Astrocyte (in vitro differentiated cells and primary cell): Measurements from ENCODE around the gene CHST11. TPM values are rescaled to one million over a fixed set of nuclear protein-coding genes. Genes with fewer than 3 reads are reported as not detected.
A peak's percentile ranks its signal among the peaks of the same experiment; 100 is the strongest.

Experiments used
- DNase-seq: peaks from one replicate; pipeline ENCODE4 v3.0.0-alpha.2; 2010; ENCODE audit warnings: low read depth
- FAIRE-seq: peaks from 2 replicates; lab custom pipeline; 2011; peaks lifted over from hg19 to GRCh38; lab: Jason Lieb, UNC
- H2AFZ ChIP-seq: 2 replicates; pipeline ENCODE4 v1.6.0; 2012; ENCODE audit warnings: low read depth, low read length, inconsistent platforms
- H3K27ac ChIP-seq: 2 replicates; pipeline ENCODE4 v1.5.1; 2011; ENCODE audit warnings: low read depth, low read length, inconsistent platforms
- H3K27me3 ChIP-seq: 2 replicates; pipeline ENCODE4 v1.6.0; 2011; ENCODE audit warnings: low read length, inconsistent platforms; ENCODE audit not compliant: insufficient read depth
- H3K36me3 ChIP-seq: 2 replicates; pipeline ENCODE4 v1.5.1; 2011; ENCODE audit warnings: low read length, inconsistent platforms; ENCODE audit not compliant: insufficient read depth
- H3K4me1 ChIP-seq: 2 replicates; pipeline ENCODE4 v1.5.1; 2011; ENCODE audit warnings: low read length, inconsistent platforms; ENCODE audit not compliant: insufficient read depth
- H3K4me2 ChIP-seq: 2 replicates; pipeline ENCODE4 v1.6.0; 2012; ENCODE audit warnings: low read length, inconsistent platforms
- H3K4me3 ChIP-seq: 2 replicates; pipeline ENCODE4 v1.5.1; 2011; ENCODE audit warnings: low read depth, mild to moderate bottlenecking, low read length, inconsistent platforms; ENCODE audit not compliant: insufficient read depth
- H3K79me2 ChIP-seq: 2 replicates; pipeline ENCODE4 v1.6.0; 2012; ENCODE audit warnings: mild to moderate bottlenecking, low read length, inconsistent platforms; ENCODE audit not compliant: insufficient read depth
- H3K9ac ChIP-seq: 2 replicates; pipeline ENCODE4 v1.6.0; 2012; ENCODE audit warnings: mild to moderate bottlenecking, low read length, inconsistent platforms
- H3K9me3 ChIP-seq: 2 replicates; pipeline ENCODE4 v1.5.1; 2012; ENCODE audit warnings: low read depth, mild to moderate bottlenecking, low read length, inconsistent platforms; ENCODE audit not compliant: insufficient read depth
- H4K20me1 ChIP-seq: 2 replicates; pipeline ENCODE4 v1.6.0; 2012; ENCODE audit warnings: low read length, inconsistent platforms; ENCODE audit not compliant: insufficient read depth
- H3K27ac Mint-ChIP-seq: one replicate; pipeline ENCODE4 v1.8.0; 2021; ENCODE audit warnings: mild to moderate bottlenecking, mixed read lengths; ENCODE audit not compliant: unreplicated experiment
- H3K27me3 Mint-ChIP-seq: one replicate; pipeline ENCODE4 v1.8.0; 2021; ENCODE audit warnings: low read depth, mixed read lengths; ENCODE audit not compliant: unreplicated experiment
- H3K36me3 Mint-ChIP-seq: one replicate; pipeline ENCODE4 v1.8.0; 2021; ENCODE audit warnings: low read depth, mixed read lengths; ENCODE audit not compliant: unreplicated experiment
- H3K4me1 Mint-ChIP-seq: one replicate; pipeline ENCODE4 v1.8.0; 2021; ENCODE audit warnings: low read depth, mixed read lengths; ENCODE audit not compliant: unreplicated experiment
- H3K4me3 Mint-ChIP-seq: one replicate; pipeline ENCODE4 v1.8.0; 2021; ENCODE audit warnings: mild to moderate bottlenecking, moderate library complexity, mixed read lengths; ENCODE audit not compliant: unreplicated experiment
- H3K9me3 Mint-ChIP-seq: one replicate; pipeline ENCODE4 v1.8.0; 2021; ENCODE audit warnings: mild to moderate bottlenecking, mixed read lengths; ENCODE audit not compliant: unreplicated experiment
- CTCF ChIP-seq: IDR thresholded peaks from 2 replicates; pipeline ENCODE4 v1.5.1; 2011; ENCODE audit warnings: low read depth, mild to moderate bottlenecking, inconsistent platforms, low read length, moderate library complexity; ENCODE audit not compliant: insufficient read depth
- EZH2 ChIP-seq: IDR thresholded peaks from 2 replicates; pipeline ENCODE4 v1.6.1; 2012; ENCODE audit warnings: mild to moderate bottlenecking, low read length, inconsistent platforms; ENCODE audit not compliant: insufficient read depth
- total RNA-seq: library from RNA; stranded (reverse); gene quantifications from 2 replicates; pipeline ENCODE4 v1.2.1, GENCODE V29; 2021

CHST11 gene
- total RNA-seq, 1 donor from 2014 or later = 30.2 TPM

GRCh38 chr12:104668274-104668718, 211.5 kb downstream of the CHST11 start:
- no peak overlapping the region for H3K4me3 ChIP-seq
- Mint-ChIP-seq H3K9me3 (no peaks in the 10 kb centered on the region), H3K27me3 (no peaks in the 10 kb centered on the region), H3K27ac (no peak overlapping the region), H3K36me3 (peaks cover 2% of the 10 kb centered on the region), H3K4me1 (peaks cover 39% of the 10 kb centered on the region), H3K4me3 (no peak overlapping the region)
- peaks cover 70% of the 10 kb centered on the region for H4K20me1 ChIP-seq
- no peak for TF ChIP-seq CTCF
- no peak for TF ChIP-seq EZH2
- FAIRE-seq (no peak), DNase-seq (peak; percentile 57)
- no peak overlapping the region for H3K4me2 ChIP-seq
- H2AFZ ChIP-seq = no peak overlapping the region
- no peaks in the 10 kb centered on the region for H3K36me3 ChIP-seq
- peaks cover 28% of the 10 kb centered on the region for H3K4me1 ChIP-seq
- H3K79me2 ChIP-seq = no peaks in the 10 kb centered on the region
- H3K9me3 ChIP-seq = no peaks in the 10 kb centered on the region
- H3K27me3 ChIP-seq = no peaks in the 10 kb centered on the region
- no peak overlapping the region for H3K27ac ChIP-seq
- no peak overlapping the region for H3K9ac ChIP-seq

- TF ChIP-seq CTCF (no peak), EZH2 (no peak)
- Mint-ChIP-seq H3K27ac (no peak overlapping the region), H3K36me3 (peaks cover 2% of the 10 kb centered on the region), H3K4me3 (no peak overlapping the region), H3K9me3 (no peaks in the 10 kb centered on the region), H3K4me1 (peaks cover 48% of the 10 kb centered on the region), H3K27me3 (no peaks in the 10 kb centered on the region)
- no peak overlapping the region for H2AFZ ChIP-seq
- no peak for DNase-seq
- H3K27ac ChIP-seq = no peak overlapping the region
- H3K4me2 ChIP-seq = no peak overlapping the region
- H3K4me3 ChIP-seq = no peak overlapping the region
- H3K79me2 ChIP-seq = no peaks in the 10 kb centered on the region
- H3K9ac ChIP-seq = no peak overlapping the region
- no peak for FAIRE-seq
- no peaks in the 10 kb centered on the region for H3K36me3 ChIP-seq
- H3K27me3 ChIP-seq = no peaks in the 10 kb centered on the region
- peaks cover 28% of the 10 kb centered on the region for H3K4me1 ChIP-seq
- peaks cover 70% of the 10 kb centered on the region for H4K20me1 ChIP-seq
- H3K9me3 ChIP-seq = no peaks in the 10 kb centered on the region
Observed at GRCh38 chr12:104669089-104669721, 212.5 kb downstream of the CHST11 start.

- H3K4me1 Mint-ChIP-seq = peaks cover 49% of the 10 kb centered on the region
Observed at GRCh38 chr12:104669851-104670337, 213.1 kb downstream of the CHST11 start.

More at GRCh38 chr12:104669851-104670337, 213.1 kb downstream of the CHST11 start:
- Histone ChIP-seq H2AFZ (no peak overlapping the region), H3K4me3 (no peak overlapping the region), H3K4me2 (no peak overlapping the region), H3K4me1 (peaks cover 28% of the 10 kb centered on the region), H4K20me1 (peaks cover 67% of the 10 kb centered on the region), H3K27ac (no peak overlapping the region), H3K9me3 (no peaks in the 10 kb centered on the region), H3K9ac (no peak overlapping the region), H3K36me3 (no peaks in the 10 kb centered on the region), H3K27me3 (no peaks in the 10 kb centered on the region), H3K79me2 (peaks cover 2% of the 10 kb centered on the region)
- peak; percentile 57 for DNase-seq
- TF ChIP-seq CTCF (no peak), EZH2 (no peak)
- H3K27ac Mint-ChIP-seq = no peak overlapping the region
- H3K27me3 Mint-ChIP-seq = no peaks in the 10 kb centered on the region
- no peaks in the 10 kb centered on the region for H3K9me3 Mint-ChIP-seq
- H3K4me3 Mint-ChIP-seq = no peak overlapping the region
- FAIRE-seq = no peak
- peaks cover 2% of the 10 kb centered on the region for H3K36me3 Mint-ChIP-seq
